ENCODE data around the gene OR10G2.

DNA sequence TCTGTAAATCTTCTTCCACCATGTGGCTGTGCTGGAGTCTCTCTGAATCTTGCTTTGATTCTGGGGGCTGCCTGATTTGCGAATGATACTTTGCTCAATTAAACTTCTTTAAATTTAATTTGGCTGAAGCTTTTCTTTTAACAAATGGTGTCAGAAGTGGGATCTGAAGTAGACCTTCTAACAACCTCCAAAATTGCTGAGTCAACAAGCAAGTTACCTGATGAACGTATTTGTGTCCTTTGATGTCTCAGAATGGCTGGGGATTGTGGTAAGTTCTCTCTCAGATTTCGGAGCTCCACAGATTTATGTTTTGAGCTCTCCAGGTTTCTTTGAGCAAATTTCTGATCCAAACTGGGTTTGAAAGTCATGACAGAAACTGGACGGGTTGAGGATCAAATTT, 40.8 kb upstream of the OR10G2 start:
- TF ChIP-seq POLR2A (IDR thresholded peaks at IDR 0.05) (no peak), CTCF (IDR thresholded peaks at IDR 0.05) (no peak)
